ENCODE measurements around the gene MPP3. TPM values are rescaled to one million over a fixed set of nuclear protein-coding genes. Genes with fewer than 3 reads are reported as not detected.
A peak's percentile ranks its signal among the peaks of the same experiment; 100 is the strongest.

The MPP3 gene
- polyA plus RNA-seq, 3 donors, result 1.5 TPM; not detected in 2

DNA sequence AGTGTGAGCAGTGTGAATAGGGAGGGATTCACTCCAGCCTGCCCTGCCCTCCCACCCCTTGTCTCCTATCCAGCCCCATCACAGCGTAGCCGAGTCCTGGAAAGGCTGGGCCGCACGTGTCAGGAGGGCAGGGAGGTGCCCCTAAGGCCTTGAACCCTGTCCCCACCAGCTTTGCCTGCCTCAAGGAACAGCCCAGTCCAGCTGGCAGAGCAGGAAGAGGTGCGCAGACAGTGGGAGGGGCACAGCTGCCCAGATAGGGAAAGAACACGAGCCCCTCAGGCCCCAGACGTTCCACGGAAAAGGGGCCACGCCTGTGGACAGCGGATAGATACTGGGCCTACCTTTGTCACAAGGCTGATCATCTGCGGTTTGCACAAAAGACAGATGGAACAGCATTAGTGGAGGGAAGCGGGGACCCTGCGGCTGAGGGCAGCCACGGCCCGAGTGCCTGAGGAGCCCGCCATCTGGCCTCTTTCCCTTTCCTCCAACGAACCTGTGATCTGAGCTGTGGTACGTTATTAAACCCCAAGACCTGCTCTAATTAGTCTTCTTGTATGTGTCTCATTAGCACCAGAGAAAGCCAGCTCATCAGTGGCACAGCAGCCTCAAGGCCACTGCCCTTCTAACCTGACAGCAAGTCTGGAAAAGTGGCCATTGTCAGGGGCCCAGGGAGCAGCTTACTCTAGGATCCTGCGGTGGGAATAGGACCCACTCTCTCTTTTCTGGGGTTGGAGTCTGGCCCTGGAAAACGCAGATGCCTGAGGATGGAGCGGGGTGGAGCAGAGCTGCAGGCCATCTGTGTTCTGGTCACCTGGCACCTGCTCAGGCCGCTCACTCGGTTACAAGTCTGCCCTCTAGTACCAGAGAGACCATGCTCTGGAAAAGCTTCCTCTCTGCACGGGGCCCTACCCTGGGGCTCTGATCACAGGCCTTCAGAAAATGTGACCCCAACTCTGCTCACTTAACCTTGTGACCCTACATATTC, 16.3 kb downstream of the MPP3 start:
- intact Hi-C loops (cut with micrococcal nuclease), result no loop called here
- Mint-ChIP-seq H3K4me3 (no peak overlapping the region), H3K9me3 (no peaks in the 10 kb centered on the region), H3K27ac (peak overlapping the region in 1 of 7 donors; percentile 60), H3K27me3 (ENCODE audit: low read depth in 3 of 3) (peaks cover 0 to 3% (median 2%) of the 10 kb centered on the region in 3 donors), H3K4me1 (peaks cover 18% of the 10 kb centered on the region), H3K36me3 (peaks cover 0 to 8% of the 10 kb centered on the region in 2 donors)
- Histone ChIP-seq H3K9me3 (replicated peaks in 1 of 2; ENCODE audit: control insufficient read depth in 1 of 2, insufficient read depth in 1 of 2, low read length in 2 of 2) (no peaks in the 10 kb centered on the region), H3K4me3 (replicated peaks in 1 of 3; ENCODE audit: low read depth in 2 of 3, low read length in 3 of 3) (no peak overlapping the region), H3K27ac (ENCODE audit: low read depth in 1 of 2, low read length in 2 of 2) (no peak overlapping the region), H4K20me1 (ENCODE audit: insufficient read depth, low read length) (no peaks in the 10 kb centered on the region), H2AFZ (ENCODE audit: insufficient read depth, low read depth, low read length, poor library complexity, severe bottlenecking) (no peak overlapping the region), H3K36me3 (replicated peaks in 1 of 2; ENCODE audit: control insufficient read depth in 1 of 2, insufficient read depth in 2 of 2, low read length in 2 of 2) (no peaks in the 10 kb centered on the region), H3K9ac (ENCODE audit: insufficient read depth, low read length, poor library complexity, severe bottlenecking) (no peak overlapping the region), H3K79me2 (ENCODE audit: insufficient read depth, low read length) (no peaks in the 10 kb centered on the region), H3K4me2 (replicated peaks; ENCODE audit: extremely low read depth, low read length, poor library complexity, severe bottlenecking) (no peak overlapping the region), H3K4me1 (ENCODE audit: control insufficient read depth in 1 of 2, insufficient read depth in 2 of 2, low read length in 2 of 2) (peaks cover 11 to 15% of the 10 kb centered on the region in 2 donors), H3K27me3 (ENCODE audit: control insufficient read depth in 2 of 2, insufficient read depth in 2 of 2, low read length in 2 of 2) (no peaks in the 10 kb centered on the region)
- WGBS (ENCODE audit: insufficient coverage), result 91% methylated on average over 21 of the region's 24 CpGs
- DNase-seq, result no peak
- TF ChIP-seq, protein P1, sequence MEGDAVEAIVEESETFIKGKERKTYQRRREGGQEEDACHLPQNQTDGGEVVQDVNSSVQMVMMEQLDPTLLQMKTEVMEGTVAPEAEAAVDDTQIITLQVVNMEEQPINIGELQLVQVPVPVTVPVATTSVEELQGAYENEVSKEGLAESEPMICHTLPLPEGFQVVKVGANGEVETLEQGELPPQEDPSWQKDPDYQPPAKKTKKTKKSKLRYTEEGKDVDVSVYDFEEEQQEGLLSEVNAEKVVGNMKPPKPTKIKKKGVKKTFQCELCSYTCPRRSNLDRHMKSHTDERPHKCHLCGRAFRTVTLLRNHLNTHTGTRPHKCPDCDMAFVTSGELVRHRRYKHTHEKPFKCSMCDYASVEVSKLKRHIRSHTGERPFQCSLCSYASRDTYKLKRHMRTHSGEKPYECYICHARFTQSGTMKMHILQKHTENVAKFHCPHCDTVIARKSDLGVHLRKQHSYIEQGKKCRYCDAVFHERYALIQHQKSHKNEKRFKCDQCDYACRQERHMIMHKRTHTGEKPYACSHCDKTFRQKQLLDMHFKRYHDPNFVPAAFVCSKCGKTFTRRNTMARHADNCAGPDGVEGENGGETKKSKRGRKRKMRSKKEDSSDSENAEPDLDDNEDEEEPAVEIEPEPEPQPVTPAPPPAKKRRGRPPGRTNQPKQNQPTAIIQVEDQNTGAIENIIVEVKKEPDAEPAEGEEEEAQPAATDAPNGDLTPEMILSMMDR (IDR thresholded peaks at IDR 0.05), result no peak

DNA sequence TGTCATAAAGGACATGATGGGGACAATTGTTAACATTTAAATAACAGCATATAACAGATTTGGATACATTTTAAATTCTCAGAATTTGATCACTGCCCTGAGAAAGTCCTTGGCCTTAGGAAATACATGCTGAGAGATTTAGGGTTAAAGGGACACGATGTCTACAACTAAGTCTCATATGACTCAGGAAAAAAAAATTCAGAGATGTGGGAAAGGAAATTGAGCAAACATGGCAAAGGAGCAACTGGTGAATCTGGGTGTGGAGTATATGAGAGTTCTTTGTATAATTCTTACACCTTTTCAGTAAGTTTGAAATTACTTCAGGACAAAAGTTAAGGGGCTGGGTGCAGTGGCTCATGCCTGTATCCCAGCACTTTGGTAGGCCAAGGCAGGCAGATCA, 18.2 kb downstream of the MPP3 start:
- H3K36me3 ChIP-seq (replicated peaks in 1 of 2; ENCODE audit: control insufficient read depth in 1 of 2, insufficient read depth in 2 of 2, low read length in 2 of 2), result no peaks in the 10 kb centered on the region
- no peaks in the 10 kb centered on the region for H3K9me3 Mint-ChIP-seq
- TF ChIP-seq, protein P1 (IDR thresholded peaks at IDR 0.05), result no peak
- no peak overlapping the region for H3K4me3 ChIP-seq (replicated peaks in 1 of 3; ENCODE audit: low read depth in 2 of 3, low read length in 3 of 3)
- peak overlapping the region; percentile 3 for H2AFZ ChIP-seq (ENCODE audit: insufficient read depth, low read depth, low read length, poor library complexity, severe bottlenecking)
- no peak for DNase-seq
- H3K4me1 ChIP-seq (ENCODE audit: control insufficient read depth in 1 of 2, insufficient read depth in 2 of 2, low read length in 2 of 2), result peaks cover 11 to 15% of the 10 kb centered on the region in 2 donors
- H3K27ac ChIP-seq (ENCODE audit: low read depth in 1 of 2, low read length in 2 of 2), result no peak overlapping the region
- intact Hi-C loops (cut with micrococcal nuclease), result no loop called here
- H3K27me3 ChIP-seq (ENCODE audit: control insufficient read depth in 2 of 2, insufficient read depth in 2 of 2, low read length in 2 of 2), result no peaks in the 10 kb centered on the region
- H3K79me2 ChIP-seq (ENCODE audit: insufficient read depth, low read length), result no peaks in the 10 kb centered on the region
- H3K9ac ChIP-seq (ENCODE audit: insufficient read depth, low read length, poor library complexity, severe bottlenecking), result no peak overlapping the region
- no peaks in the 10 kb centered on the region for H4K20me1 ChIP-seq (ENCODE audit: insufficient read depth, low read length)
- H3K36me3 Mint-ChIP-seq, result peaks cover 3 to 4% of the 10 kb centered on the region in 2 donors
- peak overlapping the region in 1 of 2 donors; percentile 56 for H3K4me3 Mint-ChIP-seq
- peak overlapping the region in 2 of 7 donors; percentile 5 to 71 for H3K27ac Mint-ChIP-seq
- peaks cover 18% of the 10 kb centered on the region for H3K4me1 Mint-ChIP-seq
- H3K27me3 Mint-ChIP-seq (ENCODE audit: low read depth in 3 of 3), result peaks cover 0 to 3% (median 2%) of the 10 kb centered on the region in 3 donors
- no peaks in the 10 kb centered on the region for H3K9me3 ChIP-seq (replicated peaks in 1 of 2; ENCODE audit: control insufficient read depth in 1 of 2, insufficient read depth in 1 of 2, low read length in 2 of 2)
- no peak overlapping the region for H3K4me2 ChIP-seq (replicated peaks; ENCODE audit: extremely low read depth, low read length, poor library complexity, severe bottlenecking)
- no CpG with 5 or more reads among the region's 1 CpG for WGBS (ENCODE audit: insufficient coverage)

Data from CD14-positive monocyte (primary cell).